SK-N-SH (cell line): ENCODE data around the gene EYA3.

Experiments used
- CTCF ChIP-seq: fragments of 200-600 bp; sonication (generic); IDR thresholded peaks from 2 replicates; pipeline ENCODE4 v1.6.1; 2017; ENCODE audit warnings: antibody characterized with exemption, mild to moderate bottlenecking, moderate library complexity
- EZH2phosphoT487 ChIP-seq: fragments of 200-600 bp; sonication (generic); IDR thresholded peaks from 2 replicates; pipeline ENCODE4 v1.6.1; 2017; ENCODE audit warnings: low read depth, mixed run types, mild to moderate bottlenecking, antibody characterized with exemption, moderate library complexity, borderline replicate concordance
- POLR2AphosphoS5 ChIP-seq: IDR thresholded peaks from 2 replicates; pipeline ENCODE4 v1.6.1; 2012; ENCODE audit warnings: low read depth, low read length
- RFX5 ChIP-seq: IDR thresholded peaks from 2 replicates; pipeline ENCODE4 v1.6.1; 2012; ENCODE audit warnings: mild to moderate bottlenecking, improper control_type of control experiment, low read length
- RXRA ChIP-seq: IDR thresholded peaks from 2 replicates; pipeline ENCODE4 v1.4.0; 2012; ENCODE audit warnings: low read depth, mild to moderate bottlenecking, borderline replicate concordance
- USF1 ChIP-seq: IDR thresholded peaks from 2 replicates; pipeline ENCODE4 v1.4.0; 2012; ENCODE audit warnings: low read depth, borderline replicate concordance
- USF2 ChIP-seq: fragments of 150-350 bp; IDR thresholded peaks from 2 replicates; pipeline ENCODE4 v1.6.1; 2017; ENCODE audit warnings: antibody characterized with exemption, low read length, low read depth, borderline replicate concordance
- YY1 ChIP-seq: IDR thresholded peaks from 2 replicates; pipeline ENCODE4 v1.4.0; 2012; ENCODE audit warnings: low read depth, mild to moderate bottlenecking

GRCh38 chr1:27992276-27992675 lies 96.1 kb downstream of the EYA3 start:
- TF ChIP-seq RFX5 (no peak), EZH2phosphoT487 (no peak), USF2 (no peak), RXRA (no peak), CTCF (no peak), USF1 (no peak), YY1 (no peak), POLR2AphosphoS5 (no peak)
